Neural cell (in vitro differentiated cells): ENCODE data around the gene GART.

Experiments used
- EP300 ChIP-seq: fragments of 450-650 bp; conservative IDR thresholded peaks from 2 replicates; pipeline ENCODE4 v1.6.1; 2014; ENCODE audit warnings: antibody characterized with exemption, mild to moderate bottlenecking, moderate library complexity; ENCODE audit not compliant: poor library complexity, severe bottlenecking
- TAF1 ChIP-seq: IDR thresholded peaks from 2 replicates; pipeline ENCODE4 v1.6.1; 2012; ENCODE audit warnings: low read depth
- TF ChIP-seq, protein P1 (sequence below): fragments of 450-650 bp; IDR thresholded peaks from 2 replicates; pipeline ENCODE4 v1.5.1; 2014; ENCODE audit warnings: antibody characterized with exemption, mild to moderate bottlenecking, moderate library complexity; ENCODE audit not compliant: poor library complexity, severe bottlenecking

- TF ChIP-seq, protein P1, sequence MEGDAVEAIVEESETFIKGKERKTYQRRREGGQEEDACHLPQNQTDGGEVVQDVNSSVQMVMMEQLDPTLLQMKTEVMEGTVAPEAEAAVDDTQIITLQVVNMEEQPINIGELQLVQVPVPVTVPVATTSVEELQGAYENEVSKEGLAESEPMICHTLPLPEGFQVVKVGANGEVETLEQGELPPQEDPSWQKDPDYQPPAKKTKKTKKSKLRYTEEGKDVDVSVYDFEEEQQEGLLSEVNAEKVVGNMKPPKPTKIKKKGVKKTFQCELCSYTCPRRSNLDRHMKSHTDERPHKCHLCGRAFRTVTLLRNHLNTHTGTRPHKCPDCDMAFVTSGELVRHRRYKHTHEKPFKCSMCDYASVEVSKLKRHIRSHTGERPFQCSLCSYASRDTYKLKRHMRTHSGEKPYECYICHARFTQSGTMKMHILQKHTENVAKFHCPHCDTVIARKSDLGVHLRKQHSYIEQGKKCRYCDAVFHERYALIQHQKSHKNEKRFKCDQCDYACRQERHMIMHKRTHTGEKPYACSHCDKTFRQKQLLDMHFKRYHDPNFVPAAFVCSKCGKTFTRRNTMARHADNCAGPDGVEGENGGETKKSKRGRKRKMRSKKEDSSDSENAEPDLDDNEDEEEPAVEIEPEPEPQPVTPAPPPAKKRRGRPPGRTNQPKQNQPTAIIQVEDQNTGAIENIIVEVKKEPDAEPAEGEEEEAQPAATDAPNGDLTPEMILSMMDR = no peak
- TF ChIP-seq EP300 = no peak
- peak; percentile 84 for TF ChIP-seq TAF1
Measured at GRCh38 chr21:33541756-33542639, at the start of gene GART.
